ENCODE measurements around the gene IL10RA. TPM values are rescaled to one million over a fixed set of nuclear protein-coding genes. Genes with fewer than 3 reads are reported as not detected.

The IL10RA gene
- total RNA-seq, 2 donors from 2014 or later: 7.3 to 10.2 TPM

- intact Hi-C loops (cut with DNase I): no loop called here
- ATAC-seq (no peak), DNase-seq (peak in 1 of 4 donors; percentile 20)
- H3K27me3 ChIP-seq: no peaks in the 10 kb centered on the region
- H3K4me3 ChIP-seq: no peak overlapping the region
- H3K36me3 ChIP-seq (replicated peaks in 1 of 2; ENCODE audit: insufficient read depth in 1 of 2, low read depth in 2 of 2): no peaks in the 10 kb centered on the region
- peaks cover 9% of the 10 kb centered on the region for H3K4me1 ChIP-seq
- no peaks in the 10 kb centered on the region for H3K9me3 ChIP-seq
- no peak overlapping the region for H3K27ac ChIP-seq
- TF ChIP-seq POLR2A (IDR thresholded peaks at IDR 0.05) (no peak), CTCF (IDR thresholded peaks at IDR 0.05) (no peak)
- WGBS, 2 donors: 89 to 93% methylated on average over 7 to 15 of the region's 15 CpGs
Observed at GRCh38 chr11:117950993-117951961, 34.9 kb upstream of the IL10RA start.

GRCh38 chr11:117953024-117953671, 33.0 kb upstream of the IL10RA start:
- DNase-seq (no peak), ATAC-seq (no peak)
- Histone ChIP-seq H3K9me3 (no peaks in the 10 kb centered on the region), H3K27me3 (no peaks in the 10 kb centered on the region), H3K36me3 (replicated peaks in 1 of 2; ENCODE audit: insufficient read depth in 1 of 2, low read depth in 2 of 2) (no peaks in the 10 kb centered on the region), H3K4me1 (peaks cover 9% of the 10 kb centered on the region), H3K27ac (no peak overlapping the region), H3K4me3 (no peak overlapping the region)
- WGBS, 2 donors: 69 to 89% methylated on average over 3 of the region's 3 CpGs
- TF ChIP-seq CTCF (IDR thresholded peaks at IDR 0.05): no peak
- no peak for TF ChIP-seq POLR2A (IDR thresholded peaks at IDR 0.05)
- intact Hi-C loops (cut with DNase I): no loop called here

GRCh38 chr11:117958949-117959348, 27.2 kb upstream of the IL10RA start:
- Histone ChIP-seq H3K27ac (no peak overlapping the region), H3K9me3 (no peaks in the 10 kb centered on the region), H3K27me3 (no peaks in the 10 kb centered on the region), H3K36me3 (replicated peaks in 1 of 2; ENCODE audit: insufficient read depth in 1 of 2, low read depth in 2 of 2) (no peaks in the 10 kb centered on the region), H3K4me3 (no peak overlapping the region), H3K4me1 (no peaks in the 10 kb centered on the region)
- DNase-seq (no peak), ATAC-seq (no peak)
- TF ChIP-seq POLR2A (IDR thresholded peaks at IDR 0.05) (no peak), CTCF (IDR thresholded peaks at IDR 0.05) (no peak)
- 94 to 100% methylated on average over 1 of the region's 1 CpG for WGBS, 2 donors
- intact Hi-C loops (cut with DNase I): no loop called here

- peak overlapping the region in 1 of 4 donors; percentile 54 for H3K27ac ChIP-seq
- intact Hi-C loops (cut with DNase I): no loop called here
- no peaks in the 10 kb centered on the region for H3K27me3 ChIP-seq
- TF ChIP-seq CTCF (IDR thresholded peaks at IDR 0.05) (no peak), POLR2A (IDR thresholded peaks at IDR 0.05) (no peak)
- DNase-seq: no peak
- no peaks in the 10 kb centered on the region for H3K36me3 ChIP-seq (replicated peaks in 1 of 2; ENCODE audit: insufficient read depth in 1 of 2, low read depth in 2 of 2)
- H3K9me3 ChIP-seq: no peaks in the 10 kb centered on the region
- no peak overlapping the region for H3K4me3 ChIP-seq
- H3K4me1 ChIP-seq: no peaks in the 10 kb centered on the region
- WGBS, 2 donors: 39 to 46% methylated on average over 1 of the region's 1 CpG
- ATAC-seq: no peak
Observed at GRCh38 chr11:117959438-117960149, 26.6 kb upstream of the IL10RA start.

All from body of pancreas (tissue), 4 donors.